ENCODE results near the gene IGSF5. TPM values are rescaled to one million over a fixed set of nuclear protein-coding genes. Genes with fewer than 3 reads are reported as not detected.

The IGSF5 gene
- total RNA-seq, 3 donors from 2014 or later (not counting 1 experiment from before 2014, with no cell fraction given), result not detected

DNA sequence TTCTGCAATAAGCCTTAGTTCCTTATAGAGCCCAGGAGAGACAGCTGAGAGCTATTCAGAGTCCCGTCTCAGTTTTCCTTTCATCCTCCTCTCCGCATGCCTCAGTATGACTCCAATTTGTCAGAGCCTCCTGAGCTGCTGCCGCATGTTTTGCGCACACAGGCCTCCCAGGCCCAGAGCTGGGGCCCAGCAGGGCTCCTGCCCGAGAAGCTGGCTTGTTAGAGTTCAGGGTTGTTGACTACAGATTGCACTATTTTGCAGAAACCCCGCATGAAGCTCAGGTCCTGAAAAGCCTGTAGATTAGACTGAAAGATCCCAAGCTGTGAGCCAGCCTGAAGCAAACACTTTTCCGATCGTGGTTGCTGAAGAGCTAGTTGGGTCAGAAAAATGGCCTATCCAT is 51.5 kb downstream of the IGSF5 start:
- H3K4me1 Mint-ChIP-seq, result no peaks in the 10 kb centered on the region
- 92% methylated on average over 8 of the region's 8 CpGs for WGBS (ENCODE audit: insufficient coverage)

GRCh38 chr21:39799178-39799577 is 54.2 kb downstream of the IGSF5 start:
- Histone ChIP-seq H3K27me3 (ENCODE audit: control insufficient read depth, insufficient read depth, low read length) (no peaks in the 10 kb centered on the region), H3K9me3 (ENCODE audit: control insufficient read depth, insufficient read depth, low read length) (no peaks in the 10 kb centered on the region), H3K27ac (ENCODE audit: low read length) (no peak overlapping the region), H3K4me1 (ENCODE audit: control insufficient read depth, insufficient read depth, low read length) (no peaks in the 10 kb centered on the region), H3K4me3 (ENCODE audit: low read length) (no peak overlapping the region), H3K36me3 (ENCODE audit: control insufficient read depth, insufficient read depth, low read length) (no peaks in the 10 kb centered on the region)
- Mint-ChIP-seq H3K9me3 (no peaks in the 10 kb centered on the region), H3K27ac (no peak overlapping the region), H3K36me3 (no peaks in the 10 kb centered on the region), H3K4me3 (no peak overlapping the region), H3K27me3 (ENCODE audit: low read depth in 2 of 2) (no peaks in the 10 kb centered on the region), H3K4me1 (no peaks in the 10 kb centered on the region)
- WGBS (ENCODE audit: insufficient coverage), result 91% methylated on average over 7 of the region's 7 CpGs
- intact Hi-C loops (cut with micrococcal nuclease), result no loop called here
- no peak for DNase-seq
- TF ChIP-seq CTCF (IDR thresholded peaks at IDR 0.05), result no peak
- no peak for ATAC-seq

More for the DNA sequence above, 51.5 kb downstream of the IGSF5 start:
- H3K4me3 ChIP-seq (ENCODE audit: low read length), result no peak overlapping the region
- H3K36me3 Mint-ChIP-seq, result no peaks in the 10 kb centered on the region
- no peak for TF ChIP-seq CTCF (IDR thresholded peaks at IDR 0.05)
- H3K27ac Mint-ChIP-seq, result no peak overlapping the region
- no peak for ATAC-seq
- no peaks in the 10 kb centered on the region for H3K27me3 Mint-ChIP-seq (ENCODE audit: low read depth in 2 of 2)
- no peak for DNase-seq
- intact Hi-C loops (cut with micrococcal nuclease), result no loop called here
- H3K4me1 ChIP-seq (ENCODE audit: control insufficient read depth, insufficient read depth, low read length), result no peaks in the 10 kb centered on the region
- no peaks in the 10 kb centered on the region for H3K27me3 ChIP-seq (ENCODE audit: control insufficient read depth, insufficient read depth, low read length)
- H3K9me3 Mint-ChIP-seq, result no peaks in the 10 kb centered on the region
- H3K9me3 ChIP-seq (ENCODE audit: control insufficient read depth, insufficient read depth, low read length), result no peaks in the 10 kb centered on the region
- H3K36me3 ChIP-seq (ENCODE audit: control insufficient read depth, insufficient read depth, low read length), result no peaks in the 10 kb centered on the region
- no peak overlapping the region for H3K27ac ChIP-seq (ENCODE audit: low read length)
- no peak overlapping the region for H3K4me3 Mint-ChIP-seq

GRCh38 chr21:39800311-39800710 is 55.3 kb downstream of the IGSF5 start:
- Mint-ChIP-seq H3K9me3 (peaks cover 2 to 3% of the 10 kb centered on the region in 2 donors), H3K27me3 (ENCODE audit: low read depth in 2 of 2) (no peaks in the 10 kb centered on the region), H3K36me3 (no peaks in the 10 kb centered on the region), H3K27ac (no peak overlapping the region), H3K4me1 (no peaks in the 10 kb centered on the region), H3K4me3 (no peak overlapping the region)
- WGBS (ENCODE audit: insufficient coverage), result 85% methylated on average over 4 of the region's 4 CpGs
- Histone ChIP-seq H3K27me3 (ENCODE audit: control insufficient read depth, insufficient read depth, low read length) (no peaks in the 10 kb centered on the region), H3K36me3 (ENCODE audit: control insufficient read depth, insufficient read depth, low read length) (no peaks in the 10 kb centered on the region), H3K9me3 (ENCODE audit: control insufficient read depth, insufficient read depth, low read length) (no peaks in the 10 kb centered on the region), H3K4me1 (ENCODE audit: control insufficient read depth, insufficient read depth, low read length) (no peaks in the 10 kb centered on the region), H3K27ac (ENCODE audit: low read length) (no peak overlapping the region), H3K4me3 (ENCODE audit: low read length) (no peak overlapping the region)
- intact Hi-C loops (cut with micrococcal nuclease), result no loop called here
- no peak for TF ChIP-seq CTCF (IDR thresholded peaks at IDR 0.05)
- DNase-seq, result no peak
- ATAC-seq, result no peak

- H3K36me3 Mint-ChIP-seq, result no peaks in the 10 kb centered on the region
- Histone ChIP-seq H3K36me3 (ENCODE audit: control insufficient read depth, insufficient read depth, low read length) (no peaks in the 10 kb centered on the region), H3K4me3 (ENCODE audit: low read length) (no peak overlapping the region), H3K27ac (ENCODE audit: low read length) (no peak overlapping the region), H3K4me1 (ENCODE audit: control insufficient read depth, insufficient read depth, low read length) (no peaks in the 10 kb centered on the region), H3K27me3 (ENCODE audit: control insufficient read depth, insufficient read depth, low read length) (no peaks in the 10 kb centered on the region), H3K9me3 (ENCODE audit: control insufficient read depth, insufficient read depth, low read length) (no peaks in the 10 kb centered on the region)
- intact Hi-C loops (cut with micrococcal nuclease), result no loop called here
- 100% methylated on average over 1 of the region's 2 CpGs for WGBS (ENCODE audit: insufficient coverage)
- H3K4me3 Mint-ChIP-seq, result no peak overlapping the region
- ATAC-seq (no peak), DNase-seq (no peak)
- TF ChIP-seq CTCF (IDR thresholded peaks at IDR 0.05), result no peak
- H3K4me1 Mint-ChIP-seq, result no peaks in the 10 kb centered on the region
- peaks cover 2 to 3% of the 10 kb centered on the region in 2 donors for H3K9me3 Mint-ChIP-seq
- no peaks in the 10 kb centered on the region for H3K27me3 Mint-ChIP-seq (ENCODE audit: low read depth in 2 of 2)
- no peak overlapping the region for H3K27ac Mint-ChIP-seq
These were observed 57.2 kb downstream of the IGSF5 start for GRCh38 chr21:39802217-39802616.

Data from natural killer cell (primary cell).